ENCODE measurements around the gene CABP4. TPM values are rescaled to one million over a fixed set of nuclear protein-coding genes. Genes with fewer than 3 reads are reported as not detected.

The CABP4 gene
- total and polyA plus RNA-seq, 2 donors (not counting 1 experiment from before 2014, with no cell fraction given) = 3.2 to 5.2 TPM

DNA sequence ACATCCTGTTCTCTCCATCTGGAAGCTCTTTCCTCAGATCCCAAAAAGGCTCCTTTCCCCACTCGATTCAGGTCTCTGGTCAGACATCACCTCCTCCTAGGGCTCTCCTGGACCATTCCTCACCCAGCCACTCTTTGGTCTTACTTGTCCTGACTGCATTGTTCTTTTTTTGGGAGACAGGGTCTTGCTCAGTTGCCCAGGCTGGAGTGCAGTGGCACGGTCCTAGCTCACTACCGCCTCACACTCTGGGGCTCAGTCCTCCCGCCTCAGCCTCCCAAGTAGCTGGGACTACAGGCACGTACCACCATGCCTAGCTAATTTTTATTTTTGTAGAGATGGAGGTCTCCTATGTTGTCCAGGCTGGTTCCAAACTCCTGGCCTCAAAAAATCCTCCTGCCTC lies 9.6 kb upstream of the CABP4 start:
- Mint-ChIP-seq H3K27ac (peak overlapping the region; percentile 96), H3K9me3 (ENCODE audit: insufficient read depth) (no peaks in the 10 kb centered on the region), H3K4me3 (peak overlapping the region; percentile 87), H3K4me1 (peaks cover 85% of the 10 kb centered on the region), H3K27me3 (no peaks in the 10 kb centered on the region)
- ChIA-PET POLR2A (interaction anchor here (0.8 to 9.6 kb wide), 6 partner anchors 9 to 26 kb away, joined by 4 to 110 read pairs (median 10); partner anchors contain the start of genes CABP4, PTPRCAP and TMEM134), CTCF (interaction anchor here (6.8 kb wide), 1 partner anchor 14 kb away, joined by 43 read pairs; no protein-coding TSS in a partner anchor)
- H2AFZ ChIP-seq (ENCODE audit: insufficient read depth, low read depth, low read length, poor library complexity, severe bottlenecking) = no peak overlapping the region
- 100% methylated on average over 1 of the region's 5 CpGs for WGBS (ENCODE audit: insufficient coverage)
- H3K27me3 ChIP-seq (replicated peaks in 1 of 4; ENCODE audit: control extremely low read depth in 1 of 4, control insufficient read depth in 3 of 4, insufficient read depth in 4 of 4, low read length in 3 of 4) = no peaks in the 10 kb centered on the region
- peaks cover 18% of the 10 kb centered on the region for H3K79me2 ChIP-seq (ENCODE audit: control insufficient read depth, insufficient read depth, low read length)
- no peak overlapping the region for H3K4me3 ChIP-seq (ENCODE audit: control extremely low read depth in 1 of 5, extremely low read depth in 1 of 5, insufficient read depth in 1 of 5, low read depth in 2 of 5, low read length in 4 of 5)
- no peaks in the 10 kb centered on the region for H3K9me3 ChIP-seq (ENCODE audit: control extremely low read depth in 1 of 3, control insufficient read depth in 2 of 3, insufficient read depth in 1 of 3, low read length in 2 of 3)
- peaks cover 76 to 93% of the 10 kb centered on the region in 2 donors for H3K4me1 ChIP-seq (ENCODE audit: control insufficient read depth in 2 of 2, insufficient read depth in 2 of 2, low read length in 2 of 2)
- peak overlapping the region; percentile 81 to 88 for H3K27ac ChIP-seq (ENCODE audit: low read length in 2 of 2)
- ATAC-seq (ENCODE audit: low read depth) (no peak), DNase-seq (no peak)
- H3K9ac ChIP-seq (ENCODE audit: low read length) = peak overlapping the region; percentile 52
- no peak for TF ChIP-seq CTCF (IDR thresholded peaks at IDR 0.05)
- TF ChIP-seq EZH2 (IDR thresholded peaks at IDR 0.05; ENCODE audit: borderline replicate concordance, insufficient read depth, low read depth, low read length, poor library complexity, severe bottlenecking) = no peak
- no peaks in the 10 kb centered on the region for H4K20me1 ChIP-seq (ENCODE audit: control insufficient read depth, insufficient read depth, low read length, poor library complexity, severe bottlenecking)
- intact Hi-C loops (cut with micrococcal nuclease) = no loop called here
- peak overlapping the region; percentile 99 for H3K4me2 ChIP-seq (replicated peaks; ENCODE audit: low read depth, low read length, poor library complexity, severe bottlenecking)
- H3K36me3 ChIP-seq (replicated peaks in 1 of 2; ENCODE audit: control extremely low read depth in 1 of 2, control insufficient read depth in 1 of 2, extremely low read depth in 1 of 2, insufficient read depth in 2 of 2, low read length in 1 of 2) = no peaks in the 10 kb centered on the region

- Mint-ChIP-seq H3K27ac (peak overlapping the region; percentile 81), H3K4me3 (peak overlapping the region; percentile 35), H3K4me1 (peaks cover 70% of the 10 kb centered on the region), H3K27me3 (no peaks in the 10 kb centered on the region), H3K9me3 (ENCODE audit: insufficient read depth) (no peaks in the 10 kb centered on the region)
- H3K9me3 ChIP-seq (ENCODE audit: control extremely low read depth in 1 of 3, control insufficient read depth in 2 of 3, insufficient read depth in 1 of 3, low read length in 2 of 3) = no peaks in the 10 kb centered on the region
- ATAC-seq (ENCODE audit: low read depth) = no peak
- peak overlapping the region in 1 of 2 donors; percentile 25 for H3K27ac ChIP-seq (ENCODE audit: low read length in 2 of 2)
- H3K27me3 ChIP-seq (replicated peaks in 1 of 4; ENCODE audit: control extremely low read depth in 1 of 4, control insufficient read depth in 3 of 4, insufficient read depth in 4 of 4, low read length in 3 of 4) = no peaks in the 10 kb centered on the region
- no peak overlapping the region for H3K4me3 ChIP-seq (ENCODE audit: control extremely low read depth in 1 of 5, extremely low read depth in 1 of 5, insufficient read depth in 1 of 5, low read depth in 2 of 5, low read length in 4 of 5)
- ChIA-PET CTCF (interaction anchor here (3.6 to 6.8 kb wide), 2 partner anchors 11 kb away, joined by 8 to 43 read pairs; partner anchors contain the start of gene PTPRCAP), POLR2A (interaction anchor here (0.6 to 9.6 kb wide), 6 partner anchors 11 to 46 kb away, joined by 3 to 110 read pairs (median 4); partner anchors contain the start of genes PPP1CA and PTPRCAP)
- peaks cover 38% of the 10 kb centered on the region for H3K79me2 ChIP-seq (ENCODE audit: control insufficient read depth, insufficient read depth, low read length)
- H3K9ac ChIP-seq (ENCODE audit: low read length) = no peak overlapping the region
- peaks cover 67 to 88% of the 10 kb centered on the region in 2 donors for H3K4me1 ChIP-seq (ENCODE audit: control insufficient read depth in 2 of 2, insufficient read depth in 2 of 2, low read length in 2 of 2)
- H3K4me2 ChIP-seq (replicated peaks; ENCODE audit: low read depth, low read length, poor library complexity, severe bottlenecking) = no peak overlapping the region
- intact Hi-C loops (cut with micrococcal nuclease) = no loop called here
- H2AFZ ChIP-seq (ENCODE audit: insufficient read depth, low read depth, low read length, poor library complexity, severe bottlenecking) = no peak overlapping the region
- H4K20me1 ChIP-seq (ENCODE audit: control insufficient read depth, insufficient read depth, low read length, poor library complexity, severe bottlenecking) = no peaks in the 10 kb centered on the region
- TF ChIP-seq EZH2 (IDR thresholded peaks at IDR 0.05; ENCODE audit: borderline replicate concordance, insufficient read depth, low read depth, low read length, poor library complexity, severe bottlenecking) (no peak), CTCF (IDR thresholded peaks at IDR 0.05) (no peak)
- DNase-seq = no peak
- WGBS (ENCODE audit: insufficient coverage) = 98% methylated on average over 7 of the region's 7 CpGs
- no peaks in the 10 kb centered on the region for H3K36me3 ChIP-seq (replicated peaks in 1 of 2; ENCODE audit: control extremely low read depth in 1 of 2, control insufficient read depth in 1 of 2, extremely low read depth in 1 of 2, insufficient read depth in 2 of 2, low read length in 1 of 2)
Measured at GRCh38 chr11:67448220-67448609, 6.9 kb upstream of the CABP4 start.

Measured in B cell (primary cell).